Liver (tissue), 3 donors: ENCODE data around the gene NDUFA11.

Source experiments
- RAD21 ChIP-seq, 2 donors: IDR thresholded peaks; 2 replicates each; pipeline ENCODE4 v1.6.1; 2016; ENCODE audit warnings: antibody characterized with exemption in 2 of 2, mild to moderate bottlenecking in 2 of 2
- TF ChIP-seq, protein P1 (sequence below): IDR thresholded peaks from 2 replicates; pipeline ENCODE4 v1.6.1; 2016; ENCODE audit warnings: antibody characterized with exemption
- TF ChIP-seq, protein P2 (sequence below): fragments of 150-350 bp; IDR thresholded peaks from 2 replicates; pipeline ENCODE4 v1.5.1; 2017; ENCODE audit warnings: improper control_type of control experiment, low read depth, low read length; ENCODE audit not compliant: missing input control
- TF ChIP-seq, protein P3 (sequence below): IDR thresholded peaks from 2 replicates; pipeline ENCODE4 v1.6.1; 2016; ENCODE audit warnings: antibody characterized with exemption
- TF ChIP-seq, protein P4 (sequence below): IDR thresholded peaks from 2 replicates; pipeline ENCODE4 v1.6.1; 2016; ENCODE audit warnings: antibody characterized with exemption, mild to moderate bottlenecking
- donor health status: healthy.
- donor health status: healthy.

DNA sequence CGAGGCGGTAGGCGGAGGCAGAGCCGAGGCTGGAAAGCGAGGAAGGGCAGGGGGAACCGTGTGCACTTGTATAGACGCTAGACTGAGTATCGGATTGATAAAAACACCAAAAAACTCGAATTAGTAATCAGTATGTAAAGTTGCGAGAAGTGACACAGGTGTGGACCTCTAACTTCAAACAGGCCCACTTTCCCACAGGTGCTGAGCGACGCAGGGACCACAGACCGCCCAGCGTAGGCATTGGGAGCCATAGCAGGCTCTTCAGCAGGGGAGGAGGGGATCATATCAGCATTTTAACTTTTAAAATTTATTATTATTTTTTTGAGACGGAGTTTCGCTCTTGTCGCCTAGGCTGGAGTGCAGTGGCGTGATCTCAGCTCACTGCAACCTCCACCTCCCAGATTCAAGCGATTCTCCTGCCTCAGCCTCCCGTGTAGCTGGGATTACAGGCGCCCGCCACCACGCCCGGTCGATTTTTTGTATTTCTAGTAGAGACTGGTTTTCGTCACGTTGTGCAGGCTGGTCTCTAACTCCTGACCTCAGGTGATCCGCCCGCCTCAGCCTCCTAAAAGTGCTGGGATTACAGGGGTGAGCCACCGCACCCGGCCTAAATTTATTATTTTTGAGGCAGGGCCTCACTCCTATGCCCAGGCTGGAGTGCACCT is 1.7 kb upstream of the NDUFA11 start:
- TF ChIP-seq, protein P1, sequence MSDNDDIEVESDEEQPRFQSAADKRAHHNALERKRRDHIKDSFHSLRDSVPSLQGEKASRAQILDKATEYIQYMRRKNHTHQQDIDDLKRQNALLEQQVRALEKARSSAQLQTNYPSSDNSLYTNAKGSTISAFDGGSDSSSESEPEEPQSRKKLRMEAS, result no peak
- TF ChIP-seq, protein P2, sequence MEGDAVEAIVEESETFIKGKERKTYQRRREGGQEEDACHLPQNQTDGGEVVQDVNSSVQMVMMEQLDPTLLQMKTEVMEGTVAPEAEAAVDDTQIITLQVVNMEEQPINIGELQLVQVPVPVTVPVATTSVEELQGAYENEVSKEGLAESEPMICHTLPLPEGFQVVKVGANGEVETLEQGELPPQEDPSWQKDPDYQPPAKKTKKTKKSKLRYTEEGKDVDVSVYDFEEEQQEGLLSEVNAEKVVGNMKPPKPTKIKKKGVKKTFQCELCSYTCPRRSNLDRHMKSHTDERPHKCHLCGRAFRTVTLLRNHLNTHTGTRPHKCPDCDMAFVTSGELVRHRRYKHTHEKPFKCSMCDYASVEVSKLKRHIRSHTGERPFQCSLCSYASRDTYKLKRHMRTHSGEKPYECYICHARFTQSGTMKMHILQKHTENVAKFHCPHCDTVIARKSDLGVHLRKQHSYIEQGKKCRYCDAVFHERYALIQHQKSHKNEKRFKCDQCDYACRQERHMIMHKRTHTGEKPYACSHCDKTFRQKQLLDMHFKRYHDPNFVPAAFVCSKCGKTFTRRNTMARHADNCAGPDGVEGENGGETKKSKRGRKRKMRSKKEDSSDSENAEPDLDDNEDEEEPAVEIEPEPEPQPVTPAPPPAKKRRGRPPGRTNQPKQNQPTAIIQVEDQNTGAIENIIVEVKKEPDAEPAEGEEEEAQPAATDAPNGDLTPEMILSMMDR, result no peak
- TF ChIP-seq RAD21 (IDR thresholded peaks at IDR 0.05), result no peak
- TF ChIP-seq, protein P3, sequence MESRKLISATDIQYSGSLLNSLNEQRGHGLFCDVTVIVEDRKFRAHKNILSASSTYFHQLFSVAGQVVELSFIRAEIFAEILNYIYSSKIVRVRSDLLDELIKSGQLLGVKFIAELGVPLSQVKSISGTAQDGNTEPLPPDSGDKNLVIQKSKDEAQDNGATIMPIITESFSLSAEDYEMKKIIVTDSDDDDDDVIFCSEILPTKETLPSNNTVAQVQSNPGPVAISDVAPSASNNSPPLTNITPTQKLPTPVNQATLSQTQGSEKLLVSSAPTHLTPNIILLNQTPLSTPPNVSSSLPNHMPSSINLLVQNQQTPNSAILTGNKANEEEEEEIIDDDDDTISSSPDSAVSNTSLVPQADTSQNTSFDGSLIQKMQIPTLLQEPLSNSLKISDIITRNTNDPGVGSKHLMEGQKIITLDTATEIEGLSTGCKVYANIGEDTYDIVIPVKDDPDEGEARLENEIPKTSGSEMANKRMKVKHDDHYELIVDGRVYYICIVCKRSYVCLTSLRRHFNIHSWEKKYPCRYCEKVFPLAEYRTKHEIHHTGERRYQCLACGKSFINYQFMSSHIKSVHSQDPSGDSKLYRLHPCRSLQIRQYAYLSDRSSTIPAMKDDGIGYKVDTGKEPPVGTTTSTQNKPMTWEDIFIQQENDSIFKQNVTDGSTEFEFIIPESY, result no peak
- TF ChIP-seq, protein P4, sequence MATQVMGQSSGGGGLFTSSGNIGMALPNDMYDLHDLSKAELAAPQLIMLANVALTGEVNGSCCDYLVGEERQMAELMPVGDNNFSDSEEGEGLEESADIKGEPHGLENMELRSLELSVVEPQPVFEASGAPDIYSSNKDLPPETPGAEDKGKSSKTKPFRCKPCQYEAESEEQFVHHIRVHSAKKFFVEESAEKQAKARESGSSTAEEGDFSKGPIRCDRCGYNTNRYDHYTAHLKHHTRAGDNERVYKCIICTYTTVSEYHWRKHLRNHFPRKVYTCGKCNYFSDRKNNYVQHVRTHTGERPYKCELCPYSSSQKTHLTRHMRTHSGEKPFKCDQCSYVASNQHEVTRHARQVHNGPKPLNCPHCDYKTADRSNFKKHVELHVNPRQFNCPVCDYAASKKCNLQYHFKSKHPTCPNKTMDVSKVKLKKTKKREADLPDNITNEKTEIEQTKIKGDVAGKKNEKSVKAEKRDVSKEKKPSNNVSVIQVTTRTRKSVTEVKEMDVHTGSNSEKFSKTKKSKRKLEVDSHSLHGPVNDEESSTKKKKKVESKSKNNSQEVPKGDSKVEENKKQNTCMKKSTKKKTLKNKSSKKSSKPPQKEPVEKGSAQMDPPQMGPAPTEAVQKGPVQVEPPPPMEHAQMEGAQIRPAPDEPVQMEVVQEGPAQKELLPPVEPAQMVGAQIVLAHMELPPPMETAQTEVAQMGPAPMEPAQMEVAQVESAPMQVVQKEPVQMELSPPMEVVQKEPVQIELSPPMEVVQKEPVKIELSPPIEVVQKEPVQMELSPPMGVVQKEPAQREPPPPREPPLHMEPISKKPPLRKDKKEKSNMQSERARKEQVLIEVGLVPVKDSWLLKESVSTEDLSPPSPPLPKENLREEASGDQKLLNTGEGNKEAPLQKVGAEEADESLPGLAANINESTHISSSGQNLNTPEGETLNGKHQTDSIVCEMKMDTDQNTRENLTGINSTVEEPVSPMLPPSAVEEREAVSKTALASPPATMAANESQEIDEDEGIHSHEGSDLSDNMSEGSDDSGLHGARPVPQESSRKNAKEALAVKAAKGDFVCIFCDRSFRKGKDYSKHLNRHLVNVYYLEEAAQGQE, result no peak
